RWPE2 (cell line): ENCODE results near the gene ADAM12.

Experiments
- ATAC-seq: fragments of 200-7000 bp; cut with Tn5 transposase; 3 replicates; pipeline ENCODE4 v1.9.1; 2021; ENCODE audit warnings: low read depth
- DNase-seq: peaks from one replicate; pipeline ENCODE4 v3.0.0-alpha.2; 2020; ENCODE audit warnings: low spot score
- H3K27ac ChIP-seq: fragments of 450-650 bp; 2 replicates; pipeline ENCODE4 v1.5.1; 2017; ENCODE audit warnings: mild to moderate bottlenecking; ENCODE audit not compliant: poor library complexity, severe bottlenecking
- H3K27me3 ChIP-seq: fragments of 250-450 bp; sonication (Bioruptor Pico); 2 replicates; pipeline ENCODE4 v1.5.1; 2021; ENCODE audit warnings: mild to moderate bottlenecking, moderate library complexity; ENCODE audit not compliant: insufficient read depth, poor library complexity, severe bottlenecking
- H3K36me3 ChIP-seq: fragments of 250-450 bp; sonication (Bioruptor Pico); 2 replicates; pipeline ENCODE4 v1.5.1; 2020; ENCODE audit warnings: low read depth, mild to moderate bottlenecking, moderate library complexity
- H3K4me1 ChIP-seq: fragments of 250-450 bp; sonication (Bioruptor Pico); 2 replicates; pipeline ENCODE4 v1.5.1; 2021; ENCODE audit warnings: mild to moderate bottlenecking, moderate library complexity; ENCODE audit not compliant: insufficient read depth, poor library complexity, severe bottlenecking
- H3K4me3 ChIP-seq: fragments of 250-450 bp; sonication (Bioruptor Pico); 2 replicates; pipeline ENCODE4 v1.5.1; 2021; ENCODE audit warnings: mild to moderate bottlenecking, moderate library complexity; ENCODE audit not compliant: severe bottlenecking
- H3K9me3 ChIP-seq: fragments of 250-450 bp; sonication (Bioruptor Pico); 2 replicates; pipeline ENCODE4 v1.5.1; 2021; ENCODE audit warnings: mild to moderate bottlenecking, moderate library complexity; ENCODE audit not compliant: severe bottlenecking
- TF ChIP-seq, protein P1 (sequence below): fragments of 450-650 bp; IDR thresholded peaks from one replicate; pipeline ENCODE4 v1.5.1; 2017; ENCODE audit warnings: mild to moderate bottlenecking, moderate library complexity; ENCODE audit not compliant: poor library complexity, severe bottlenecking

Gene ADAM12

DNA sequence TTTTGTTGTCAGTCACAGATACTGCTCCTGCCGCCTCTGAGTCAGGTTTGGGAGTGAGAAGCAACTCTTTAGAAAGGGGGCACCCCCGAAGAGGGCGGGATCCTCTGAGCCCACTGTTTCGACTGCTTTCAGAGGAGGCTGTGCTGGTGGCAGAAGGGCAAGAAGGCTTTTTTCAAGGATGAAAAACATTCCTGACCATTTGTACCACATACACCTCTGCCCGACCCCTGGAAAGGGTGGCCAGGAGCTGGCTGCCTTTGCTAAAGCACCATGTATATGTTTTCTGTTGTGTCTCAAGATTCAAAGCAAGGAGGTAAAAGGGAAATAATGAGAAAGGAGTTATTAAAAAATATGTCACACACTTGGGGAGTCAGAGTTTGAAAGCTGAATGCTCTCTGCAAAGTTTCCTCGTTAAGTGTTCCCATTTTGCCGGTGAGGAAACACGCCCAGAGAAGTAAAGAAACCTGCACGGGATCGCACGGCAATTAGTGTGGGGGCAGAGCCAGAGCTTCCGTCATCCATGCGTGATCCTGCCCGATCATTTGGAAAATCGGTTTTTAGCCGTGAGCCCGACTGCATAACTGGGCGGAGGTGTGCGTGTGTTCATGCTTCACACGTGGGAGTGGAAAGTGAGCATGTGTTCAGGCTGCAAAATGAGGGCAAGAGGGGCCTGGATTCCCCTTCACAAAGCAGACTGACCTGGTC lies 163.2 kb downstream of the ADAM12 start:
- DNase-seq (no peak), ATAC-seq (no peak)
- Histone ChIP-seq H3K4me1 (no peaks in the 10 kb centered on the region), H3K27ac (no peak overlapping the region), H3K27me3 (no peaks in the 10 kb centered on the region), H3K4me3 (no peak overlapping the region), H3K9me3 (no peaks in the 10 kb centered on the region), H3K36me3 (no peaks in the 10 kb centered on the region)
- TF ChIP-seq, protein P1, sequence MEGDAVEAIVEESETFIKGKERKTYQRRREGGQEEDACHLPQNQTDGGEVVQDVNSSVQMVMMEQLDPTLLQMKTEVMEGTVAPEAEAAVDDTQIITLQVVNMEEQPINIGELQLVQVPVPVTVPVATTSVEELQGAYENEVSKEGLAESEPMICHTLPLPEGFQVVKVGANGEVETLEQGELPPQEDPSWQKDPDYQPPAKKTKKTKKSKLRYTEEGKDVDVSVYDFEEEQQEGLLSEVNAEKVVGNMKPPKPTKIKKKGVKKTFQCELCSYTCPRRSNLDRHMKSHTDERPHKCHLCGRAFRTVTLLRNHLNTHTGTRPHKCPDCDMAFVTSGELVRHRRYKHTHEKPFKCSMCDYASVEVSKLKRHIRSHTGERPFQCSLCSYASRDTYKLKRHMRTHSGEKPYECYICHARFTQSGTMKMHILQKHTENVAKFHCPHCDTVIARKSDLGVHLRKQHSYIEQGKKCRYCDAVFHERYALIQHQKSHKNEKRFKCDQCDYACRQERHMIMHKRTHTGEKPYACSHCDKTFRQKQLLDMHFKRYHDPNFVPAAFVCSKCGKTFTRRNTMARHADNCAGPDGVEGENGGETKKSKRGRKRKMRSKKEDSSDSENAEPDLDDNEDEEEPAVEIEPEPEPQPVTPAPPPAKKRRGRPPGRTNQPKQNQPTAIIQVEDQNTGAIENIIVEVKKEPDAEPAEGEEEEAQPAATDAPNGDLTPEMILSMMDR = no peak

DNA sequence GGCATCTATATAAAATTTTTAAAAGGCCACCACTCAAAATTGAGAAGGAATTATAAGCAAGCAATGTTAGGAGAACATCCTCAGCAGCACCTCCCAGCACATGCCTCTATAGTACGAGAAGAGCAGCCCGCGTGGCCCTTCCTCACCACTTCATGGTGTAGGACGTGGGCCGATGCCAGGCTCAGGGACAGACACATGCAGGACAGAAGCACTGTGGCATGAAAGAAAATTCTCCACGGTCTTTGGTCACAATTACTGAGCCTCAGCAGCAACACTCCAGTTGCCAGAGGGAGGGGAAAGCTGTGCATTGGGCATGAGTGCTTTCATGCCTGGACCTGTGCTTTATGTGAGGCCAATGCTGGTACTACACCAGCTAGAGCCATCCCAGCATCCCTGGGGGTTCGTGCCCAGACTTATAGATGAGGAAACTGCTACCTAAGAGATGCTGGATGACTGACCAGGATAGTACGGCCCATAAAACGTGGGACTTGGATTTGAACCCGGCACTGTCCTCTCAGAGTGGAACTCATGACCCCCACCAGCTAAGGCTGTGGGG lies 164.7 kb downstream of the ADAM12 start:
- no peak overlapping the region for H3K4me3 ChIP-seq
- no peaks in the 10 kb centered on the region for H3K9me3 ChIP-seq
- TF ChIP-seq, protein P1 = no peak
- ATAC-seq (no peak), DNase-seq (no peak)
- H3K4me1 ChIP-seq = no peaks in the 10 kb centered on the region
- no peaks in the 10 kb centered on the region for H3K36me3 ChIP-seq
- H3K27me3 ChIP-seq = no peaks in the 10 kb centered on the region
- H3K27ac ChIP-seq = no peak overlapping the region

DNA sequence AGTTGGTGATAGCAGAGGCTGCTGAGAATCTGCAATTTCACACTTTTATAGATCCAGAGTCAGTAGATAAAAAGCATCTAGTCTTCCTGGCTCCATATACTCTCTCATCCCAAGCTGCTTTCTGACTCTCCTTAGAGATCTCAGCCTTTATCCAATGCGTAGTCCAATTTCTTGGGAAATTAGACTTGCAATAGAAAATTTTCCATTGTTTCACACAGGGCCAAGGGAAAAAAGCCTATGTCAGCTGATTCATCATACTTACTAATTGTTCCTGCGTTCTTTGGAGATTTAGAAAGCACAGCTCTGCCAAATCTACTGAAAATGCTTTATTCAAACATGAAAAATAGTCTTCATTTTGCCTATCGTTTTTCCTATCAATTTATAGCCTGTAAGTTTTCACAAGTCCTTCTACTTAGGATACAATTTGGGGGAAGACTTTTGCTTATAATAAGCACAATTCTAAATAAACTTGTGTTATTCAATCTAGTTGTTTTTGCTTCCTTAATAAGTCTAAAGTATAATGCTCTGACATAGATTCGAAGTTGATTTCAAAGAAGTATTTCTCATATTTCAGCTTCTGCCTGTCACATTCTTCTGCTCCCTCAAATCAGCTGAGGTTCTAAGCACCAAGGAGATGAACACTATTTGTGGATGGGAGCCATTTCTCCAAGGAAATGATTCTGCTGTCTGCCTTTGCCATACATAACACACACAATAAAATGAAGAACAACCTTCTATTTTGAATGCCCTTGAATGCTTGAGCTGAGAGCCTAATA lies 165.4 kb downstream of the ADAM12 start:
- no peak overlapping the region for H3K4me3 ChIP-seq
- TF ChIP-seq, protein P1 = no peak
- H3K27me3 ChIP-seq = no peaks in the 10 kb centered on the region
- H3K27ac ChIP-seq = no peak overlapping the region
- no peak for ATAC-seq
- H3K36me3 ChIP-seq = no peaks in the 10 kb centered on the region
- no peaks in the 10 kb centered on the region for H3K9me3 ChIP-seq
- H3K4me1 ChIP-seq = no peaks in the 10 kb centered on the region
- DNase-seq = no peak

DNA sequence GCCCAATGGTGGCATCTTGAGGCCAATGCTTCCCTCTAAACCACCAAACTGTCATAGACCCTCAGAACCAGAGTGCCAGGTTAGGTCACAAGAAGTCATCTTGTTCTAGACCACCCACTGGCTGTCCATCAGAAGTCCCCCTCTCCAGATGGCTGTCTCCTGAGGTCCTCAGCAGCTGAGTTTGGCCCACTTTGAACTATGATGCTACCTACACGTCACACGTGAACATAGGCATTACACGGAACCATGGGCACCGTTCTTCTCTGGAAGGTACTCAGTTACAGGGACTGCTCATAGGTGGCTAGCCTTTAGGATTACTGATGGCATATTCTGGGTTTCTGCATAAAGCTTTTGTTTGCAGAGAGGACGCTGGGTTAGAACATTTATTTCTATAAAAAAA lies 166.4 kb downstream of the ADAM12 start:
- Histone ChIP-seq H3K27me3 (no peaks in the 10 kb centered on the region), H3K36me3 (no peaks in the 10 kb centered on the region), H3K9me3 (no peaks in the 10 kb centered on the region), H3K4me1 (no peaks in the 10 kb centered on the region), H3K27ac (no peak overlapping the region), H3K4me3 (no peak overlapping the region)
- ATAC-seq (no peak), DNase-seq (no peak)
- TF ChIP-seq, protein P1 = no peak
